Endodermal cell (in vitro differentiated cells): Measurements from ENCODE around the gene RNF17. TPM values are rescaled to one million over a fixed set of nuclear protein-coding genes. Genes with fewer than 3 reads are reported as not detected.

Experiments
- DNase-seq: peaks from one replicate; pipeline ENCODE4 v3.0.0-alpha.2; 2017
- H3K27ac ChIP-seq: 2 replicates; pipeline ENCODE4 v1.5.1; 2013; ENCODE audit warnings: mild to moderate bottlenecking, low read depth, low read length, moderate library complexity
- H3K27me3 ChIP-seq: 2 replicates; pipeline ENCODE4 v1.6.1; 2013; ENCODE audit warnings: mild to moderate bottlenecking, low read length, moderate library complexity; ENCODE audit not compliant: insufficient read depth, control insufficient read depth, poor library complexity, severe bottlenecking
- H3K36me3 ChIP-seq: 2 replicates; pipeline ENCODE4 v1.7.0; 2013; ENCODE audit warnings: mild to moderate bottlenecking, low read length, moderate library complexity; ENCODE audit not compliant: control insufficient read depth, insufficient read depth
- H3K4me1 ChIP-seq: one replicate; pipeline ENCODE4 v1.7.0; 2013; ENCODE audit warnings: low read length; ENCODE audit not compliant: control insufficient read depth, insufficient read depth
- H3K4me3 ChIP-seq: 2 replicates; pipeline ENCODE4 v1.5.1; 2013; ENCODE audit warnings: mild to moderate bottlenecking, low read length, moderate library complexity
- H3K9ac ChIP-seq: 2 replicates; pipeline ENCODE4 v1.6.1; 2013; ENCODE audit warnings: mild to moderate bottlenecking, low read length, moderate library complexity; ENCODE audit not compliant: poor library complexity, severe bottlenecking; ENCODE audit errors: extremely low read depth
- H3K9me3 ChIP-seq: 2 replicates; pipeline ENCODE4 v1.6.1; 2013; ENCODE audit warnings: mild to moderate bottlenecking, low read length, moderate library complexity; ENCODE audit not compliant: control insufficient read depth
- H3K27ac Mint-ChIP-seq: 2 replicates; pipeline ENCODE4 v1.8.0; 2020; ENCODE audit warnings: mixed read lengths
- H3K27me3 Mint-ChIP-seq: 2 replicates; pipeline ENCODE4 v1.8.0; 2021; ENCODE audit warnings: mild to moderate bottlenecking, mixed read lengths; ENCODE audit not compliant: insufficient read depth
- H3K36me3 Mint-ChIP-seq: 2 replicates; pipeline ENCODE4 v1.8.0; 2020; ENCODE audit warnings: low read depth, mixed read lengths
- H3K4me1 Mint-ChIP-seq: 2 replicates; pipeline ENCODE4 v1.8.0; 2020; ENCODE audit warnings: mixed read lengths
- H3K4me3 Mint-ChIP-seq: 2 replicates; pipeline ENCODE4 v1.8.0; 2020; ENCODE audit warnings: mild to moderate bottlenecking, moderate library complexity, mixed read lengths
- H3K9me3 Mint-ChIP-seq: 2 replicates; pipeline ENCODE4 v1.8.0; 2020; ENCODE audit warnings: mild to moderate bottlenecking, mixed read lengths
- CTCF ChIP-seq: fragments of 200-600 bp; sonication (generic); conservative IDR thresholded peaks from 2 replicates; pipeline ENCODE4 v1.5.0; 2021; ENCODE audit warnings: antibody characterized with exemption, mild to moderate bottlenecking
- WGBS, 2 experiments: methylation state at CpG; one replicate each; pipeline versions ENCODE4 v1.1.5 to v1.1.7; 2013; ENCODE audit warnings: missing lambda C conversion rate in 2 of 2, mixed read lengths in 1 of 2; ENCODE audit not compliant: insufficient coverage in 1 of 2, insufficient read length in 1 of 2; 5-methylcytosine and 5-hydroxymethylcytosine counted together
- total RNA-seq, 2 donors: library from RNA; stranded (reverse); fragmentation: NEBNext Ultra II Directional in 1 of 2; extraction: Animal tissue kit (Norgen Biotek cat#: 25700) in 1 of 2; gene quantifications; 2 replicates in 1 of 2; 3 replicates in 1 of 2; pipeline ENCODE4 v1.2.1, GENCODE V29; 2021

RNF17 gene
- total RNA-seq, 2 donors from 2014 or later, result not detected

DNA sequence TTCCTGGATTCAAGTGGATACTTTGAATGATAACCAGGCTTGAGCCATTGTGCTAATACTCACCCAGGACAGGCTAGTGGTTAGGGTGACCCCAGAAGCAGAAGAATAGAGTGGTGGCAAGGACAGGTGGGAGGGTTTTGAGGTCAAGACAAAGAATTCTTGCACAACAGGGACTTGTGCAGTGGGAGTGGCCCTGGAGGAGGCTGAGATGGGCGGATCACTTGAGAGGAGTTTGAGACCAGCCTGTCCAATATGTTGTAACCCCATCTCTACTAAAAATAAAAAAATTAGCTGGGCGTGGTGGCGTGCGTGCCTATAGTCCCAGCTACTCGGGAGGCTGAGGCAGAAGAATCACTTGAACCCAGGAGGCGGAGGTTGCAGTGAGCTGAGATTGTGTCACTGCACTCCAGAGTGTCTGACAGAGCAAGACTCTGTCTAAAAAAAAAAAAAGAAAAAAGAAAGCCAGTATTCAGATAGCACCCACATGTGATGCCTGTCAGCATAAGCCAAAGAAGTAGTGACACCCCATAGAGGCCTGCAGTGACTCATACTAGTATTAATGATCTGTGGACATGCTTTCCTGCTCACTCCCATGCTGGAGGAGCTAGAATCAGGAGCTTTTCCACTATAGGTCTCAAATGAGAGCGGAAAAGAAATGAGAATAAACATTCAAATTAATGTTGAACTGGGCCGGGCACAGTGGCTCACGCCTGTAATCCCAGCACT, 78.7 kb downstream of the RNF17 start:
- no peak overlapping the region for H3K27ac ChIP-seq
- H3K4me1 ChIP-seq, result no peaks in the 10 kb centered on the region
- no peak overlapping the region for H3K27ac Mint-ChIP-seq
- no peaks in the 10 kb centered on the region for H3K36me3 Mint-ChIP-seq
- H3K9me3 Mint-ChIP-seq, result no peaks in the 10 kb centered on the region
- H3K9ac ChIP-seq, result no peak overlapping the region
- H3K4me1 Mint-ChIP-seq, result peaks cover 18% of the 10 kb centered on the region
- H3K36me3 ChIP-seq, result no peaks in the 10 kb centered on the region
- H3K27me3 Mint-ChIP-seq, result peaks cover 9% of the 10 kb centered on the region
- H3K4me3 Mint-ChIP-seq, result no peak overlapping the region
- no peaks in the 10 kb centered on the region for H3K9me3 ChIP-seq
- 91 to 97% methylated on average over 8 to 9 of the region's 9 CpGs for WGBS, 2 experiments
- no peak for TF ChIP-seq CTCF
- H3K4me3 ChIP-seq, result no peak overlapping the region
- H3K27me3 ChIP-seq, result no peaks in the 10 kb centered on the region
- no peak for DNase-seq

GRCh38 chr13:24851546-24851945, 87.6 kb downstream of the RNF17 start:
- Mint-ChIP-seq H3K27me3 (no peaks in the 10 kb centered on the region), H3K36me3 (no peaks in the 10 kb centered on the region), H3K4me1 (no peaks in the 10 kb centered on the region), H3K27ac (no peak overlapping the region), H3K4me3 (no peak overlapping the region), H3K9me3 (no peaks in the 10 kb centered on the region)
- Histone ChIP-seq H3K36me3 (no peaks in the 10 kb centered on the region), H3K9me3 (no peaks in the 10 kb centered on the region), H3K4me1 (no peaks in the 10 kb centered on the region), H3K9ac (no peak overlapping the region), H3K27ac (no peak overlapping the region), H3K4me3 (no peak overlapping the region), H3K27me3 (no peaks in the 10 kb centered on the region)
- WGBS, 2 experiments, result 100% methylated on average over 1 of the region's 1 CpG
- no peak for DNase-seq
- TF ChIP-seq CTCF, result no peak

- no peaks in the 10 kb centered on the region for H3K36me3 Mint-ChIP-seq
- TF ChIP-seq CTCF, result no peak
- H3K4me3 Mint-ChIP-seq, result no peak overlapping the region
These were observed 90.3 kb downstream of the RNF17 start for GRCh38 chr13:24854311-24854710.

More at GRCh38 chr13:24854311-24854710, 90.3 kb downstream of the RNF17 start:
- H3K27ac Mint-ChIP-seq, result no peak overlapping the region
- Histone ChIP-seq H3K9me3 (no peaks in the 10 kb centered on the region), H3K4me3 (no peak overlapping the region), H3K27ac (no peak overlapping the region), H3K9ac (no peak overlapping the region), H3K4me1 (no peaks in the 10 kb centered on the region), H3K27me3 (no peaks in the 10 kb centered on the region), H3K36me3 (no peaks in the 10 kb centered on the region)
- H3K9me3 Mint-ChIP-seq, result no peaks in the 10 kb centered on the region
- no peak for DNase-seq
- H3K27me3 Mint-ChIP-seq, result no peaks in the 10 kb centered on the region
- no peaks in the 10 kb centered on the region for H3K4me1 Mint-ChIP-seq
